Inflammatory macrophage (primary cell): ENCODE data around the gene DUSP8.
"Not testable (repeated sequence)": the region's sequence is repeated elsewhere in the genome, so short reads cannot be mapped to it uniquely, and the experiment has no call there.

Source experiments
- DNase-seq, 2 donors: peaks; one replicate each; pipeline ENCODE4 v3.0.0-alpha.2; 2020 to 2022
- total RNA-seq, 18 experiments: gene quantifications; one replicate each; lab custom pipeline; 2026; ENCODE audit warnings: mixed read lengths in 6 of 18, inconsistent platforms in 2 of 18; lab: John Stamatoyannopoulos, UW

DUSP8 gene
- 0.08 to 13.6 (median 0.79) reads per million in 18 experiments for total RNA-seq

- peak; percentile 70 to 84 for DNase-seq
These were observed at the start of gene DUSP8 for GRCh38 chr11:1572197-1573076. Gene DUSP8, minus strand, starts transcription at chr11:1572271. Its CDS starts 6,445 bp downstream, at chr11:1565826.

GRCh38 chr11:1619449-1619848 lies 47.4 kb upstream of the DUSP8 start:
- peak in 1 of 2 donors; percentile 34 for DNase-seq

GRCh38 chr11:1618231-1618630 lies 46.2 kb upstream of the DUSP8 start:
- DNase-seq: no peak

- DNase-seq: no peak
These were observed 36.3 kb upstream of the DUSP8 start, which contains the start of gene KRTAP5-3 for GRCh38 chr11:1608363-1608762. Gene KRTAP5-3, minus strand, starts transcription at chr11:1608463. Its CDS starts 78 bp downstream, at chr11:1608385.

GRCh38 chr11:1607901-1608300 lies 35.8 kb upstream of the DUSP8 start:
- not testable (repeated sequence) for DNase-seq

GRCh38 chr11:1607156-1607845 lies 35.2 kb upstream of the DUSP8 start:
- DNase-seq: not testable (repeated sequence)

GRCh38 chr11:1605923-1606322 lies 33.9 kb upstream of the DUSP8 start:
- not testable (repeated sequence) for DNase-seq

- no peak for DNase-seq
These were observed 32.6 kb upstream of the DUSP8 start for GRCh38 chr11:1604711-1605110.

- DNase-seq: no peak
These were observed 32.1 kb upstream of the DUSP8 start for GRCh38 chr11:1604181-1604580.

- DNase-seq: no peak
These were observed 31.6 kb upstream of the DUSP8 start for GRCh38 chr11:1603629-1604028.

GRCh38 chr11:1601663-1602062 lies 29.6 kb upstream of the DUSP8 start:
- DNase-seq: not testable (repeated sequence)

GRCh38 chr11:1600626-1601025 lies 28.6 kb upstream of the DUSP8 start:
- no peak for DNase-seq

- DNase-seq: no peak
These were observed 26.7 kb upstream of the DUSP8 start for GRCh38 chr11:1598816-1599215.

GRCh38 chr11:1598406-1598805 lies 26.3 kb upstream of the DUSP8 start:
- not testable (repeated sequence) for DNase-seq

GRCh38 chr11:1597994-1598380 lies 25.9 kb upstream of the DUSP8 start, which contains the start of gene KRTAP5-2:
Gene KRTAP5-2, minus strand, starts transcription at chr11:1598294. Its CDS starts 44 bp downstream, at chr11:1598250.
- DNase-seq: no peak

- DNase-seq: no peak
These were observed 25.4 kb upstream of the DUSP8 start for GRCh38 chr11:1597331-1597993.

- DNase-seq: not testable (repeated sequence)
These were observed 24.6 kb upstream of the DUSP8 start for GRCh38 chr11:1596576-1597121.

- not testable (repeated sequence) for DNase-seq
These were observed 24.0 kb upstream of the DUSP8 start for GRCh38 chr11:1595994-1596575.

GRCh38 chr11:1592628-1593027 lies 20.6 kb upstream of the DUSP8 start:
- no peak for DNase-seq

GRCh38 chr11:1589996-1590395 lies 17.9 kb upstream of the DUSP8 start:
- DNase-seq: no peak

- peak; percentile 85 to 93 for DNase-seq
These were observed 17.3 kb upstream of the DUSP8 start for GRCh38 chr11:1589191-1589963.
